ENCODE data around the gene SFMBT2.

DNA sequence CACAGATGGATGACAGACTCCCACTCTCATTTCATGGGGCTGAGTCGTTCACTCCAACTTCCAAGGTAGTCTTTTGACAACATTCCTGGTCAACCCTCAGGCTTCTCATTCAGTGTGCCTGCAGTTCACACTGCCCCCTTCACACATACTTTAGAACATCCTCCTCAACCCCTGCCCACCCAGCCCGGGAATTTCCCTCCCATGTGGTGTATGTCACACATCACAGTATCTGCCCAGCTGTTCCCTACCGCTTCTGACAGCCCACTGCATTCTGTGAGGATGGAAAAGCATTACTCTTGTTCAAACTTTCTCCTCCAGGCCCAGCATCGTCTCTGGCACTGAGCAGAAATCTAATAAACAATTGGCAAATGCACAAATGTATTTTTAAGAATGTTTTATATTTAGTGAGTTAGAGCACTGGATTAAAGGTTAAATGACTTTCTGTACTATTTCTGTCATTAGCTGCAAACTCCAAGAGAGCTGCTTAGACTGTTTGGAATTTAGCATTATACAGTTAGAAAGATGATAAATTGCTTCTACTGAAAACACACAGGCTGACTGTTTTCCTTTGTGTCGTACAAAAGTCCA lies 110.4 kb downstream of the SFMBT2 start:
- TF ChIP-seq, protein P1, sequence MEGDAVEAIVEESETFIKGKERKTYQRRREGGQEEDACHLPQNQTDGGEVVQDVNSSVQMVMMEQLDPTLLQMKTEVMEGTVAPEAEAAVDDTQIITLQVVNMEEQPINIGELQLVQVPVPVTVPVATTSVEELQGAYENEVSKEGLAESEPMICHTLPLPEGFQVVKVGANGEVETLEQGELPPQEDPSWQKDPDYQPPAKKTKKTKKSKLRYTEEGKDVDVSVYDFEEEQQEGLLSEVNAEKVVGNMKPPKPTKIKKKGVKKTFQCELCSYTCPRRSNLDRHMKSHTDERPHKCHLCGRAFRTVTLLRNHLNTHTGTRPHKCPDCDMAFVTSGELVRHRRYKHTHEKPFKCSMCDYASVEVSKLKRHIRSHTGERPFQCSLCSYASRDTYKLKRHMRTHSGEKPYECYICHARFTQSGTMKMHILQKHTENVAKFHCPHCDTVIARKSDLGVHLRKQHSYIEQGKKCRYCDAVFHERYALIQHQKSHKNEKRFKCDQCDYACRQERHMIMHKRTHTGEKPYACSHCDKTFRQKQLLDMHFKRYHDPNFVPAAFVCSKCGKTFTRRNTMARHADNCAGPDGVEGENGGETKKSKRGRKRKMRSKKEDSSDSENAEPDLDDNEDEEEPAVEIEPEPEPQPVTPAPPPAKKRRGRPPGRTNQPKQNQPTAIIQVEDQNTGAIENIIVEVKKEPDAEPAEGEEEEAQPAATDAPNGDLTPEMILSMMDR (conservative IDR thresholded peaks at IDR 0.05; ENCODE audit: low read length): no peak
- no peak for TF ChIP-seq EZH2phosphoT487 (IDR thresholded peaks at IDR 0.05; ENCODE audit: borderline replicate concordance, low read depth, low read length)

Data from OCI-LY7 (cell line).